ENCODE results near the gene PCNT.

GRCh38 chr21:46350981-46351380 lies 27.0 kb downstream of the PCNT start:
- TF ChIP-seq, protein P1, sequence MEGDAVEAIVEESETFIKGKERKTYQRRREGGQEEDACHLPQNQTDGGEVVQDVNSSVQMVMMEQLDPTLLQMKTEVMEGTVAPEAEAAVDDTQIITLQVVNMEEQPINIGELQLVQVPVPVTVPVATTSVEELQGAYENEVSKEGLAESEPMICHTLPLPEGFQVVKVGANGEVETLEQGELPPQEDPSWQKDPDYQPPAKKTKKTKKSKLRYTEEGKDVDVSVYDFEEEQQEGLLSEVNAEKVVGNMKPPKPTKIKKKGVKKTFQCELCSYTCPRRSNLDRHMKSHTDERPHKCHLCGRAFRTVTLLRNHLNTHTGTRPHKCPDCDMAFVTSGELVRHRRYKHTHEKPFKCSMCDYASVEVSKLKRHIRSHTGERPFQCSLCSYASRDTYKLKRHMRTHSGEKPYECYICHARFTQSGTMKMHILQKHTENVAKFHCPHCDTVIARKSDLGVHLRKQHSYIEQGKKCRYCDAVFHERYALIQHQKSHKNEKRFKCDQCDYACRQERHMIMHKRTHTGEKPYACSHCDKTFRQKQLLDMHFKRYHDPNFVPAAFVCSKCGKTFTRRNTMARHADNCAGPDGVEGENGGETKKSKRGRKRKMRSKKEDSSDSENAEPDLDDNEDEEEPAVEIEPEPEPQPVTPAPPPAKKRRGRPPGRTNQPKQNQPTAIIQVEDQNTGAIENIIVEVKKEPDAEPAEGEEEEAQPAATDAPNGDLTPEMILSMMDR (IDR thresholded peaks at IDR 0.05): no peak
- TF ChIP-seq EZH2 (IDR thresholded peaks at IDR 0.05; ENCODE audit: borderline replicate concordance, insufficient read depth, low read depth, low read length, poor library complexity, severe bottlenecking): no peak

All from B cell (primary cell).